ENCODE data around the gene SHC2. TPM values are rescaled to one million over a fixed set of nuclear protein-coding genes. Genes with fewer than 3 reads are reported as not detected.

Gene SHC2
- total RNA-seq, 1 experiment from 2014 or later, result 0.18 TPM

DNA sequence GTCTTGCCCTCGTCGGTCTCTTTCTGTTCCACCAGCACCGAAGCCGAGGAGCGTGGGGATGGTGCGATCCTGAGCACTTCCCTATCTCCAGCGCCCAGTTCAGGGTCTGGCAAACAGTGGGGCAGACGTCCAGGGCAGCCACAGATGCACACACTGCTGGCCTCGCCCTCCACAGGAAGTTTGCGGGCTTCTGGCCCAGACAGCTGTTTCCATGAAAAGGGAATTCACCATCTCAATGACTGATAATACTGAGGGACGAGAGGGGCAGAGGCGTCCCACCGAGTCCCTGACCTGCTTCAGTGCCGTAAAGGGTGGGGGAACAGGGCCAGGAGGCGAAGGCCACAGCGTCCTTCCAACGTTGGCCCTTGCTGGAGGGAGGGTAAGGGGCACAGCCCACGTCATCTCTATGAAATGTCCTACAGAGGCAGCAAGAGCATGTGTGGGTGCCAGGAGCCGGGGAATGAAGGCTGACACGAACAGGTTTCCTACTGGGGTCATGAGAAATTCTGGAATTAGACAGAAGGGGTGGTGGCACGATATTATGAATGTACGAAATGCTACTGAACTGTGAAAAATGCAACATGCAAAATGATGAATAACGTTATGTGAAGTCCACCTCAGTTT, 19.5 kb downstream of the SHC2 start:
- no peak overlapping the region for H2AFZ ChIP-seq (ENCODE audit: low read length)
- H3K36me3 ChIP-seq (ENCODE audit: low read depth, low read length), result no peaks in the 10 kb centered on the region
- no peak overlapping the region for H3K9ac ChIP-seq (ENCODE audit: low read length)
- no peaks in the 10 kb centered on the region for H4K20me1 ChIP-seq (ENCODE audit: low read length)
- no peaks in the 10 kb centered on the region for H3K79me2 ChIP-seq (ENCODE audit: low read length)
- no peaks in the 10 kb centered on the region for H3K9me2 ChIP-seq (replicated peaks; ENCODE audit: low read length)
- DNase-seq, result no peak
- H3F3A ChIP-seq (ENCODE audit: low read length, unreplicated experiment), result no peaks in the 10 kb centered on the region
- ChIA-PET CTCF (no interaction called here), POLR2A (ENCODE audit: unreplicated experiment) (no interaction called here)
- H3K27ac ChIP-seq (ENCODE audit: low read length), result no peak overlapping the region
- H3K4me1 ChIP-seq (ENCODE audit: insufficient read depth, low read length), result no peaks in the 10 kb centered on the region
- no peak overlapping the region for H3K4me2 ChIP-seq (ENCODE audit: low read length)
- no TSS peak for BruUV-seq (replicated peaks)
- intact Hi-C loops (cut with micrococcal nuclease), result no loop called here
- H3K9me3 ChIP-seq (ENCODE audit: low read length), result no peaks in the 10 kb centered on the region
- H3K27me3 ChIP-seq (ENCODE audit: low read length), result no peaks in the 10 kb centered on the region
- TF ChIP-seq, protein P1, sequence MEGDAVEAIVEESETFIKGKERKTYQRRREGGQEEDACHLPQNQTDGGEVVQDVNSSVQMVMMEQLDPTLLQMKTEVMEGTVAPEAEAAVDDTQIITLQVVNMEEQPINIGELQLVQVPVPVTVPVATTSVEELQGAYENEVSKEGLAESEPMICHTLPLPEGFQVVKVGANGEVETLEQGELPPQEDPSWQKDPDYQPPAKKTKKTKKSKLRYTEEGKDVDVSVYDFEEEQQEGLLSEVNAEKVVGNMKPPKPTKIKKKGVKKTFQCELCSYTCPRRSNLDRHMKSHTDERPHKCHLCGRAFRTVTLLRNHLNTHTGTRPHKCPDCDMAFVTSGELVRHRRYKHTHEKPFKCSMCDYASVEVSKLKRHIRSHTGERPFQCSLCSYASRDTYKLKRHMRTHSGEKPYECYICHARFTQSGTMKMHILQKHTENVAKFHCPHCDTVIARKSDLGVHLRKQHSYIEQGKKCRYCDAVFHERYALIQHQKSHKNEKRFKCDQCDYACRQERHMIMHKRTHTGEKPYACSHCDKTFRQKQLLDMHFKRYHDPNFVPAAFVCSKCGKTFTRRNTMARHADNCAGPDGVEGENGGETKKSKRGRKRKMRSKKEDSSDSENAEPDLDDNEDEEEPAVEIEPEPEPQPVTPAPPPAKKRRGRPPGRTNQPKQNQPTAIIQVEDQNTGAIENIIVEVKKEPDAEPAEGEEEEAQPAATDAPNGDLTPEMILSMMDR (conservative IDR thresholded peaks at IDR 0.05; ENCODE audit: low read depth, low read length), result no peak
- no peak for TF ChIP-seq EZH2phosphoT487 (IDR thresholded peaks at IDR 0.05; ENCODE audit: borderline replicate concordance, low read length)
- no peak for TF ChIP-seq EZH2 (IDR thresholded peaks at IDR 0.05; ENCODE audit: low read length, unreplicated experiment)
- no peak overlapping the region for H3K4me3 ChIP-seq (ENCODE audit: low read length)
- no peak for ATAC-seq

DNA sequence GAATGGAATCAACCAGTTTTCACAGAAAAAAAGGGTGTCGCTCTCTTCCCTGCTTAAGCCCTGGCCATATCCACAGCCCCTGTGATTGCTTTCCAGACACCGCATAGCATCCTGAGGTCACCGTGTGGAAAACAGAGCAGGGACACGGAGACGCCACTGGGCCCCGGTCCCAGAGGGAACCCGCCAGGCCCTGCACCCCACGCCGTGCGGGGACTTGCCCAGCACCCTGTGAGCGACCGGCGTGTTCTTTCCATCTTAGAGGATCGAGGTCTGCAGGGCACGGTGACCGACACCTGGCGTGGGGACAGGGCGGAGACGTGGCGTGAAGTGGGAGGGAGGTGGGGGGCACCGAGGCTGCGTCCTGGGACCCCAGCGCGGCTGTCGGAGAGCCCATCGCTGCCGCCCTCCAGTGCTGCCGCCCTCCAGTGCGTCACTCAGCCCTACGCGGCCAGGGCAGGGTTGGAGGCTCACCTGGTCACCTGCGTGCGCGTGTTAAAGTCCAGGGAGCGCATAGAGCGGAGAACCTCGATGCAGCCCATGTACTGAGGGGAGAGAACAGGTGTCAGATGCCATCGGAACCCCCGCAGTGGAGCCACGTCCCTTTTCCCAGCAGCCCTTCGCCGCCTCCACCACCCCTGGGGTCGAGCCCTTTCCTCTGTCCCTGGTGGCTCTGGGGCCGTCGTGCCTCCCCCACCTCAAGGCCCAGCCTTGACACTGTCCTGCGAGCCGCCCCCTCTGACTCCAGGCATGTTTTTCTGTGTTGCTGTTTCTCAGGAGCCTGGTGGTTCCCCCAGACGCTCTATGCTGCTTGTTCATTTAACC, 20.2 kb downstream of the SHC2 start:
- Histone ChIP-seq H3K36me3 (ENCODE audit: low read depth, low read length) (no peaks in the 10 kb centered on the region), H3K4me1 (ENCODE audit: insufficient read depth, low read length) (no peaks in the 10 kb centered on the region), H3K4me3 (ENCODE audit: low read length) (no peak overlapping the region), H3K79me2 (ENCODE audit: low read length) (no peaks in the 10 kb centered on the region), H3K27me3 (ENCODE audit: low read length) (no peaks in the 10 kb centered on the region), H3K4me2 (ENCODE audit: low read length) (no peak overlapping the region), H2AFZ (ENCODE audit: low read length) (no peak overlapping the region), H3K9me3 (ENCODE audit: low read length) (no peaks in the 10 kb centered on the region), H4K20me1 (ENCODE audit: low read length) (no peaks in the 10 kb centered on the region), H3K27ac (ENCODE audit: low read length) (no peak overlapping the region), H3F3A (ENCODE audit: low read length, unreplicated experiment) (no peaks in the 10 kb centered on the region), H3K9ac (ENCODE audit: low read length) (no peak overlapping the region), H3K9me2 (replicated peaks; ENCODE audit: low read length) (no peaks in the 10 kb centered on the region)
- ChIA-PET CTCF (no interaction called here), POLR2A (ENCODE audit: unreplicated experiment) (no interaction called here)
- ATAC-seq (no peak), DNase-seq (no peak)
- intact Hi-C loops (cut with micrococcal nuclease), result no loop called here
- BruUV-seq (replicated peaks), result no TSS peak
- TF ChIP-seq, protein P1 (conservative IDR thresholded peaks at IDR 0.05; ENCODE audit: low read depth, low read length), result no peak
- no peak for TF ChIP-seq EZH2phosphoT487 (IDR thresholded peaks at IDR 0.05; ENCODE audit: borderline replicate concordance, low read length)
- no peak for TF ChIP-seq EZH2 (IDR thresholded peaks at IDR 0.05; ENCODE audit: low read length, unreplicated experiment)

Measured in PC-3 (cell line).